Cardiac muscle cell (in vitro differentiated cells and primary cell): ENCODE measurements around the gene TMEM237. TPM values are rescaled to one million over a fixed set of nuclear protein-coding genes. Genes with fewer than 3 reads are reported as not detected.
A peak's percentile ranks its signal among the peaks of the same experiment; 100 is the strongest.

Experiments used
- DNase-seq, 2 donors: peaks; one replicate each; pipeline versions ENCODE4 v3.0.0 to v3.0.0-alpha.2; 2010 to 2017; ENCODE audit warnings: low read depth in 1 of 2, low spot score in 1 of 2
- H3K27ac ChIP-seq: fragments of 200-600 bp; sonication (generic); 2 replicates; pipeline ENCODE4 v1.5.1; 2016
- H3K27me3 ChIP-seq: fragments of 200-600 bp; sonication (generic); 2 replicates; pipeline ENCODE4 v1.6.0; 2016; ENCODE audit warnings: control low read depth
- H3K36me3 ChIP-seq: fragments of 200-600 bp; sonication (generic); 2 replicates; pipeline ENCODE4 v1.5.1; 2016; ENCODE audit warnings: control low read depth
- H3K4me1 ChIP-seq: fragments of 200-600 bp; sonication (generic); 2 replicates; pipeline ENCODE4 v1.8.1; 2017; ENCODE audit warnings: low read depth, mild to moderate bottlenecking, mixed run types
- H3K4me3 ChIP-seq: fragments of 200-600 bp; sonication (generic); 2 replicates; pipeline ENCODE4 v1.5.1; 2016; ENCODE audit warnings: mild to moderate bottlenecking
- H3K9me3 ChIP-seq: fragments of 200-600 bp; sonication (generic); 2 replicates; pipeline ENCODE4 v1.5.1; 2017; ENCODE audit warnings: low read depth, mild to moderate bottlenecking, control low read depth
- polyA plus RNA-seq: library from polyadenylated mRNA; unstranded; fragments of >200 nt; fragmentation: Nextera tagmentation; extraction: Ambion mirVana; gene quantifications from 2 replicates; pipeline ENCODE4 v1.2.1, GENCODE V29; 2016
- total RNA-seq: library from RNA; depleted of rRNA; stranded (reverse); fragments of >200 nt; gene quantifications from 2 replicates; pipeline ENCODE4 v1.2.3, GENCODE V29; 2016
- TF ChIP-seq, protein P1 (sequence below): IDR thresholded peaks from 2 replicates; pipeline ENCODE4 v1.5.1; 2012; ENCODE audit warnings: low read depth, mild to moderate bottlenecking, low read length

The TMEM237 gene
- total and polyA plus RNA-seq, 2 experiments from 2014 or later: 23.5 to 44.0 TPM

- DNase-seq: no peak
- H3K36me3 ChIP-seq: no peaks in the 10 kb centered on the region
- H3K4me3 ChIP-seq: no peak overlapping the region
- H3K27ac ChIP-seq: no peak overlapping the region
- no peaks in the 10 kb centered on the region for H3K27me3 ChIP-seq
- TF ChIP-seq, protein P1, sequence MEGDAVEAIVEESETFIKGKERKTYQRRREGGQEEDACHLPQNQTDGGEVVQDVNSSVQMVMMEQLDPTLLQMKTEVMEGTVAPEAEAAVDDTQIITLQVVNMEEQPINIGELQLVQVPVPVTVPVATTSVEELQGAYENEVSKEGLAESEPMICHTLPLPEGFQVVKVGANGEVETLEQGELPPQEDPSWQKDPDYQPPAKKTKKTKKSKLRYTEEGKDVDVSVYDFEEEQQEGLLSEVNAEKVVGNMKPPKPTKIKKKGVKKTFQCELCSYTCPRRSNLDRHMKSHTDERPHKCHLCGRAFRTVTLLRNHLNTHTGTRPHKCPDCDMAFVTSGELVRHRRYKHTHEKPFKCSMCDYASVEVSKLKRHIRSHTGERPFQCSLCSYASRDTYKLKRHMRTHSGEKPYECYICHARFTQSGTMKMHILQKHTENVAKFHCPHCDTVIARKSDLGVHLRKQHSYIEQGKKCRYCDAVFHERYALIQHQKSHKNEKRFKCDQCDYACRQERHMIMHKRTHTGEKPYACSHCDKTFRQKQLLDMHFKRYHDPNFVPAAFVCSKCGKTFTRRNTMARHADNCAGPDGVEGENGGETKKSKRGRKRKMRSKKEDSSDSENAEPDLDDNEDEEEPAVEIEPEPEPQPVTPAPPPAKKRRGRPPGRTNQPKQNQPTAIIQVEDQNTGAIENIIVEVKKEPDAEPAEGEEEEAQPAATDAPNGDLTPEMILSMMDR: no peak
- no peaks in the 10 kb centered on the region for H3K9me3 ChIP-seq
- no peaks in the 10 kb centered on the region for H3K4me1 ChIP-seq
Observed at GRCh38 chr2:201664334-201664733, 21.0 kb upstream of the TMEM237 start.

DNA sequence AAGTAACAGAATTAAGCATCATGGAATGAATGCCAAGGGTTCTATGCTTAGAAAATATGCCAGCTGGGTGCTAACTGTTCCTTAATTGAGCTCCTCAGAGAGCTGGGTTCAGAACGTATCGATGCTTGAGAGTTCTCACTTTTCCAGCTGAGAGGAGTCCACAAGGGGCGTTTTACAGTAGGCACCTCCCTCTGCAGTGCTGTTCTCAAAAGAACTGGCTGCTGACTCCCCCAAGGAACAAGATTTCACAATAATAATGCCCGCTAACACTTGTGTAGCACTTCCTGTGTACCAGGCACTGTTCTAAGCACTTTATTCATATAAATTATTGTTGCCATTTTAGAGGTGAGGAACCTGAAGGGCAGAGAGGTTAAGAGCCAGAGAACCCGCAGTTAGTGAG, 18.1 kb upstream of the TMEM237 start:
- Histone ChIP-seq H3K9me3 (no peaks in the 10 kb centered on the region), H3K27ac (no peak overlapping the region), H3K36me3 (no peaks in the 10 kb centered on the region), H3K27me3 (no peaks in the 10 kb centered on the region), H3K4me1 (no peaks in the 10 kb centered on the region), H3K4me3 (no peak overlapping the region)
- TF ChIP-seq, protein P1: no peak
- peak in 1 of 2 donors; percentile 14 for DNase-seq

- Histone ChIP-seq H3K27ac (no peak overlapping the region), H3K4me1 (no peaks in the 10 kb centered on the region), H3K4me3 (no peak overlapping the region), H3K36me3 (no peaks in the 10 kb centered on the region), H3K27me3 (no peaks in the 10 kb centered on the region), H3K9me3 (no peaks in the 10 kb centered on the region)
- TF ChIP-seq, protein P1: no peak
- no peak for DNase-seq
Observed at GRCh38 chr2:201660293-201660895, 17.1 kb upstream of the TMEM237 start.

GRCh38 chr2:201656740-201657139, 13.4 kb upstream of the TMEM237 start:
- DNase-seq: no peak
- Histone ChIP-seq H3K4me1 (no peaks in the 10 kb centered on the region), H3K4me3 (no peak overlapping the region), H3K27ac (no peak overlapping the region), H3K9me3 (no peaks in the 10 kb centered on the region), H3K36me3 (no peaks in the 10 kb centered on the region), H3K27me3 (no peaks in the 10 kb centered on the region)
- TF ChIP-seq, protein P1: no peak

DNA sequence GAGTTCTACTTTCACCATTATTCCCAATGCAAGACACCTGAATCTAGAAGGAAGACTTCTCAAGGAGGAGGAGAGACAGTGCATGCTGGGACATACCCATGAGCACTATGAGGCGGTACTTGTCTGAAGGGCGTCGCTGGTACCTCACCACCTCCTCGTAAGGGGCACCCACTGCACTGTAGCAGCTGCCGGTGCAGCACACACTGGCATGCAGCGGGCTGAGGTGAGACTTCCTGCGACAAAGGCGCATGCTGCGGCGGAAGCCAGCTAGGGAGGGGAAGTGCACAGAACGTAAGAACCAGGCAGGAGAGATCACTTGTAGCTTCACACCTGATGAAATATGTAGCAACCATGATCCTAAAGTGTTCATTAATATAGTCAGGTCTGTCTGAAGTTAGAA, 12.8 kb upstream of the TMEM237 start:
- H3K27ac ChIP-seq: no peak overlapping the region
- DNase-seq: no peak

More for the DNA sequence above, 12.8 kb upstream of the TMEM237 start:
- Histone ChIP-seq H3K36me3 (no peaks in the 10 kb centered on the region), H3K4me3 (no peak overlapping the region), H3K9me3 (no peaks in the 10 kb centered on the region), H3K27me3 (no peaks in the 10 kb centered on the region), H3K4me1 (no peaks in the 10 kb centered on the region)
- TF ChIP-seq, protein P1: no peak
